Measurements from ENCODE around the gene SEC16B.

The SEC16B gene

GRCh38 chr1:177952249-177952648, 17.6 kb downstream of the SEC16B start:
- H3K27ac ChIP-seq: no peak overlapping the region
- TF ChIP-seq CTCF (conservative IDR thresholded peaks at IDR 0.05): no peak

- no peak for TF ChIP-seq CTCF (conservative IDR thresholded peaks at IDR 0.05)
- H3K27ac ChIP-seq: no peak overlapping the region
Observed at GRCh38 chr1:177950506-177950905, 19.4 kb downstream of the SEC16B start.

- TF ChIP-seq CTCF (conservative IDR thresholded peaks at IDR 0.05): peak; percentile 94
- no peak overlapping the region; the same call in 1 of the 2 replicates for H3K27ac ChIP-seq
Observed at GRCh38 chr1:177948336-177948972, 21.4 kb downstream of the SEC16B start.

GRCh38 chr1:177947623-177948022, 22.2 kb downstream of the SEC16B start:
- no peak for TF ChIP-seq CTCF (conservative IDR thresholded peaks at IDR 0.05)
- H3K27ac ChIP-seq: peak overlapping the region; percentile 43; the same call in 1 of the 2 replicates

GRCh38 chr1:177945943-177946650, 23.8 kb downstream of the SEC16B start:
- peak; percentile 96 for TF ChIP-seq CTCF (conservative IDR thresholded peaks at IDR 0.05)

GRCh38 chr1:177944016-177944949, 25.6 kb downstream of the SEC16B start:
- no peak overlapping the region for H3K27ac ChIP-seq
- no peak for TF ChIP-seq CTCF (conservative IDR thresholded peaks at IDR 0.05)

More at GRCh38 chr1:177945943-177946650, 23.8 kb downstream of the SEC16B start:
- peak overlapping the region; percentile 43; the same call in 1 of the 2 replicates for H3K27ac ChIP-seq

- H3K27ac ChIP-seq: no peak overlapping the region
- TF ChIP-seq CTCF (conservative IDR thresholded peaks at IDR 0.05): no peak
Observed at GRCh38 chr1:177941976-177942375, 27.9 kb downstream of the SEC16B start.

Data from VCaP (cell line).